Smooth muscle cell (in vitro differentiated cells): ENCODE measurements around the gene NDUFS8. TPM values are rescaled to one million over a fixed set of nuclear protein-coding genes. Genes with fewer than 3 reads are reported as not detected.

Source experiments
- DNase-seq: peaks from one replicate; lab custom pipeline; 2025; ENCODE audit not compliant: unreplicated experiment; lab: John Stamatoyannopoulos, UW
- H2AFZ ChIP-seq: fragments of 200-600 bp; sonication (generic); 2 replicates; pipeline ENCODE4 v1.6.0; 2016; ENCODE audit warnings: antibody characterized with exemption, low read depth, mild to moderate bottlenecking
- H3F3A ChIP-seq: fragments of 200-600 bp; sonication (generic); 2 replicates; pipeline ENCODE4 v1.6.0; 2017; ENCODE audit warnings: antibody characterized with exemption, low read depth
- H3K27ac ChIP-seq: fragments of 200-600 bp; sonication (generic); 2 replicates; pipeline ENCODE4 v1.5.1; 2016; ENCODE audit warnings: low read depth, mild to moderate bottlenecking
- H3K27me3 ChIP-seq: fragments of 200-600 bp; sonication (generic); 2 replicates; pipeline ENCODE4 v1.6.1; 2016; ENCODE audit warnings: low read depth, mild to moderate bottlenecking
- H3K36me3 ChIP-seq: fragments of 200-600 bp; sonication (generic); 2 replicates; pipeline ENCODE4 v1.5.1; 2016; ENCODE audit warnings: low read depth
- H3K4me1 ChIP-seq: fragments of 200-600 bp; sonication (generic); 2 replicates; pipeline ENCODE4 v1.5.1; 2016; ENCODE audit warnings: low read depth
- H3K4me2 ChIP-seq: fragments of 200-600 bp; sonication (generic); 2 replicates; pipeline ENCODE4 v1.6.0; 2016; ENCODE audit warnings: mild to moderate bottlenecking
- H3K4me3 ChIP-seq: fragments of 200-600 bp; sonication (generic); 2 replicates; pipeline ENCODE4 v1.5.1; 2016; ENCODE audit warnings: mild to moderate bottlenecking
- H3K79me2 ChIP-seq: fragments of 200-600 bp; sonication (generic); 2 replicates; pipeline ENCODE4 v1.6.0; 2016; ENCODE audit warnings: low read depth, mild to moderate bottlenecking
- H3K9ac ChIP-seq: fragments of 200-600 bp; sonication (generic); 2 replicates; pipeline ENCODE4 v1.6.0; 2016; ENCODE audit warnings: low read depth
- H3K9me3 ChIP-seq: fragments of 200-600 bp; sonication (generic); replicated peaks from 2 replicates; pipeline ENCODE4 v1.5.1; 2016; ENCODE audit warnings: low read depth
- H4K20me1 ChIP-seq: fragments of 200-600 bp; sonication (generic); 2 replicates; pipeline ENCODE4 v1.6.0; 2016; ENCODE audit warnings: low read depth
- CTCF ChIP-seq: fragments of 200-600 bp; sonication (generic); IDR thresholded peaks from 2 replicates; pipeline ENCODE4 v1.5.1; 2017; ENCODE audit warnings: borderline replicate concordance, mild to moderate bottlenecking, antibody characterized with exemption; ENCODE audit not compliant: insufficient read depth, poor library complexity, severe bottlenecking
- WGBS: methylation state at CpG from one replicate; pipeline ENCODE4 v1.1.7; 2016; ENCODE audit warnings: low lambda C conversion rate; 5-methylcytosine and 5-hydroxymethylcytosine counted together
- polyA plus RNA-seq: library from polyadenylated mRNA; unstranded; fragments of >200 nt; fragmentation: Nextera tagmentation; extraction: Ambion mirVana; gene quantifications from 2 replicates; pipeline ENCODE4 v1.2.1, GENCODE V29; 2016
- total RNA-seq: library from RNA; depleted of rRNA; stranded (reverse); fragments of >200 nt; gene quantifications from 2 replicates; pipeline ENCODE4 v1.2.3, GENCODE V29; 2014

The NDUFS8 gene
- total and polyA plus RNA-seq, 2 experiments from 2014 or later: 165 to 314 TPM

- Histone ChIP-seq H3K9ac (no peak overlapping the region), H2AFZ (no peak overlapping the region), H3K4me1 (no peaks in the 10 kb centered on the region), H3K4me3 (no peak overlapping the region), H3K79me2 (no peaks in the 10 kb centered on the region), H3K27me3 (no peaks in the 10 kb centered on the region), H3K4me2 (no peak overlapping the region), H3K9me3 (no peaks in the 10 kb centered on the region), H4K20me1 (no peaks in the 10 kb centered on the region), H3K36me3 (no peaks in the 10 kb centered on the region), H3F3A (no peaks in the 10 kb centered on the region), H3K27ac (no peak overlapping the region)
- WGBS: 92% methylated on average over 18 of the region's 18 CpGs
- DNase-seq: no peak
- TF ChIP-seq CTCF: no peak
Measured at GRCh38 chr11:68018730-68019190, 11.7 kb upstream of the NDUFS8 start.

- no peak for DNase-seq
- peaks cover 5% of the 10 kb centered on the region for H3K36me3 ChIP-seq
- no peak overlapping the region for H2AFZ ChIP-seq
- no peaks in the 10 kb centered on the region for H4K20me1 ChIP-seq
- 96% methylated on average over 12 of the region's 12 CpGs for WGBS
- no peaks in the 10 kb centered on the region for H3K4me1 ChIP-seq
- H3K9ac ChIP-seq: no peak overlapping the region
- H3F3A ChIP-seq: no peaks in the 10 kb centered on the region
- no peak overlapping the region for H3K4me2 ChIP-seq
- no peak overlapping the region for H3K4me3 ChIP-seq
- no peaks in the 10 kb centered on the region for H3K9me3 ChIP-seq
- no peak overlapping the region for H3K27ac ChIP-seq
- no peaks in the 10 kb centered on the region for H3K79me2 ChIP-seq
- H3K27me3 ChIP-seq: no peaks in the 10 kb centered on the region
- TF ChIP-seq CTCF: no peak
Measured at GRCh38 chr11:68019486-68019885, 11.0 kb upstream of the NDUFS8 start.

GRCh38 chr11:68020575-68020974 is 9.9 kb upstream of the NDUFS8 start:
- Histone ChIP-seq H3K9me3 (no peaks in the 10 kb centered on the region), H2AFZ (no peak overlapping the region), H3K27me3 (no peaks in the 10 kb centered on the region), H3K4me2 (no peak overlapping the region), H4K20me1 (no peaks in the 10 kb centered on the region), H3K79me2 (no peaks in the 10 kb centered on the region), H3K36me3 (peaks cover 11% of the 10 kb centered on the region), H3K27ac (no peak overlapping the region), H3F3A (no peaks in the 10 kb centered on the region), H3K9ac (no peak overlapping the region), H3K4me1 (no peaks in the 10 kb centered on the region), H3K4me3 (no peak overlapping the region)
- no peak for DNase-seq
- WGBS: 43% methylated on average over 11 of the region's 11 CpGs
- TF ChIP-seq CTCF: peak; percentile 22

- no peak for TF ChIP-seq CTCF
- Histone ChIP-seq H3K27ac (no peak overlapping the region), H3K9ac (no peak overlapping the region), H3K9me3 (no peaks in the 10 kb centered on the region), H3K4me3 (no peak overlapping the region), H2AFZ (no peak overlapping the region), H3K36me3 (peaks cover 11% of the 10 kb centered on the region), H3K27me3 (no peaks in the 10 kb centered on the region), H3K79me2 (no peaks in the 10 kb centered on the region), H3K4me2 (no peak overlapping the region), H4K20me1 (no peaks in the 10 kb centered on the region), H3F3A (no peaks in the 10 kb centered on the region), H3K4me1 (no peaks in the 10 kb centered on the region)
- DNase-seq: no peak
- WGBS: 74% methylated on average over 24 of the region's 27 CpGs
Measured at GRCh38 chr11:68021167-68021787, 9.2 kb upstream of the NDUFS8 start.
